Measurements from ENCODE around the gene DHTKD1.

- no peak for TF ChIP-seq EZH2 (IDR thresholded peaks at IDR 0.05; ENCODE audit: low read length, missing control alignments)
- no peak for TF ChIP-seq CTCF (conservative IDR thresholded peaks at IDR 0.05 in 1 of 2, IDR thresholded peaks at IDR 0.05 in 1 of 2; ENCODE audit: low read depth in 1 of 2, low read length in 2 of 2)
These were observed 85.8 kb downstream of the DHTKD1 start for GRCh38 chr10:12154516-12154915.
